Keratinocyte (primary cell): ENCODE measurements around the gene FRMD3.

Source experiments
- CTCF ChIP-seq, 3 experiments: IDR thresholded peaks in 1 of 3; conservative IDR thresholded peaks in 1 of 3; optimal IDR thresholded peaks in 1 of 3; 2 replicates in 2 of 3; 3 replicates in 1 of 3; pipeline versions ENCODE3 to v1.5.1; 2011; ENCODE audit warnings: low read length in 3 of 3, mild to moderate bottlenecking in 3 of 3, moderate library complexity in 2 of 3, control low read depth in 1 of 3, inconsistent platforms in 1 of 3; ENCODE audit not compliant: insufficient read depth in 2 of 3; ENCODE audit errors: extremely low read depth in 1 of 3
- EZH2 ChIP-seq: IDR thresholded peaks from one replicate; pipeline ENCODE4 v1.6.1; 2012; ENCODE audit warnings: inconsistent platforms, mild to moderate bottlenecking, low read length, moderate library complexity

GRCh38 chr9:83570359-83570758 lies 32.2 kb upstream of the FRMD3 start:
- no peak for TF ChIP-seq CTCF (optimal IDR thresholded peaks at IDR 0.05 in 1 of 3, IDR thresholded peaks at IDR 0.05 in 1 of 3, conservative IDR thresholded peaks at IDR 0.05 in 1 of 3; ENCODE audit: extremely low read depth in 1 of 3, insufficient read depth in 2 of 3, low read length in 3 of 3)
- no peak for TF ChIP-seq EZH2
